ENCODE data around the gene FAM177A1.
A peak's percentile ranks its signal among the peaks of the same experiment; 100 is the strongest.
"Not testable (repeated sequence)": the region's sequence is repeated elsewhere in the genome, so short reads cannot be mapped to it uniquely, and the experiment has no call there.

FAM177A1 gene

DNA sequence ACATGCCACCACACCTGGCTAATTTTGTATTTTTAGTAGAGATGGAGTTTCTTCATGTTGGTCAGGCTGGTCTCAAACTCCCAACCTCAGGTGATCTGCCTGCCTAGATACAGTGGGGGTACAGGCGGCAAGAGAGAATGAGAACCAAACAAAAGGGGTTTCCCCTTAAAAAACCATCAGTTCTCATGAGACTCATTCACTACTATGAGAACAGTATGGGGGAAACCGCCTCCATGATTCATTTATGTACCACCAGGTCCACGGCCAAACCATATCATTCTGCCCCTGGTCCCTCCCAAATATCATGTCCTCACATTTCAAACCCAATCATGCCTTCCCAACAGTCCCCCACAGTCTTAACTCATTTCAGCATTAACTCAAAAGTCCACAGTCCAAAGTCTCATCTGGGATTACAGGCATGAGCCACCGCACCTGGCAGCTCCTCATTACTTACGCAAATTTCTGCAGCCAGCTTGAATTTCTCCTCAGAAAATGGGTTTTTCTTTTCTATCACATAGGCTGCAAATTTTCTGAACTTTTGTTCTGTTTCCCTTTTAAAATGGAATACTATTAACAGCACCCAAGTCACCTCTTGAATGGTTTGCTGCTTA, 11.0 kb upstream of the FAM177A1 start:
- not testable (repeated sequence) for H3K9me3 ChIP-seq (ENCODE audit: control insufficient read depth in 5 of 5, low read length in 5 of 5); H3K27ac ChIP-seq (ENCODE audit: low read depth, low read length); H3K4me1 ChIP-seq (ENCODE audit: control insufficient read depth in 5 of 5, insufficient read depth in 5 of 5, low read length in 5 of 5); H3K27me3 ChIP-seq (ENCODE audit: control insufficient read depth in 5 of 5, insufficient read depth in 4 of 5, low read length in 5 of 5); H3K9ac ChIP-seq (ENCODE audit: low read length in 5 of 5); H3K4me3 ChIP-seq (ENCODE audit: low read depth in 1 of 5, low read length in 5 of 5)
- peaks cover 0 to 21% (median 15%) of the 10 kb centered on the region in 5 donors for H3K36me3 ChIP-seq (ENCODE audit: control insufficient read depth in 5 of 5, insufficient read depth in 5 of 5, low read length in 5 of 5)

DNA sequence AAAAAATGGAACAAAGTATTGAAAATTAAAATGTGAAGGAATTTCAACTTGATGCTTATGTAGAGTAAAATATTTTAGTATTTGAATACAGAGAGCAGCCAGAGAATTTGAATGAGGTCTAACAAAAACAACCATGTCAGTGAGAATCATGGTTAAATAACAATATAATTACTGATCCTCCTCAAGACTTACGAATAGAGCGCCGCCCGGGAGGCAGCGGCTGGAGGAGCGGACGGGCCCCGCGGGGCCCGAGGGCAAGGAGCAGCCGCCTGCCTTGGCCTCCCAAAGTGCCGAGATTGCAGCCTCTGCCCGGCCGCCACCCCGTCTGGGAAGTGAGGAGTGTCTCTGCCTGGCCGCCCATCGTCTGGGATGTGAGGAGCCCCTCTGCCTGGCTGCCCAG, 7.8 kb upstream of the FAM177A1 start:
- not testable (repeated sequence) for H3K36me3 ChIP-seq (ENCODE audit: control insufficient read depth in 5 of 5, insufficient read depth in 5 of 5, low read length in 5 of 5); H3K9me3 ChIP-seq (ENCODE audit: control insufficient read depth in 5 of 5, low read length in 5 of 5); H3K27ac ChIP-seq (ENCODE audit: low read depth, low read length); H3K4me3 ChIP-seq (ENCODE audit: low read depth in 1 of 5, low read length in 5 of 5); H3K4me1 ChIP-seq (ENCODE audit: control insufficient read depth in 5 of 5, insufficient read depth in 5 of 5, low read length in 5 of 5); H3K9ac ChIP-seq (ENCODE audit: low read length in 5 of 5); H3K27me3 ChIP-seq (ENCODE audit: control insufficient read depth in 5 of 5, insufficient read depth in 4 of 5, low read length in 5 of 5)

DNA sequence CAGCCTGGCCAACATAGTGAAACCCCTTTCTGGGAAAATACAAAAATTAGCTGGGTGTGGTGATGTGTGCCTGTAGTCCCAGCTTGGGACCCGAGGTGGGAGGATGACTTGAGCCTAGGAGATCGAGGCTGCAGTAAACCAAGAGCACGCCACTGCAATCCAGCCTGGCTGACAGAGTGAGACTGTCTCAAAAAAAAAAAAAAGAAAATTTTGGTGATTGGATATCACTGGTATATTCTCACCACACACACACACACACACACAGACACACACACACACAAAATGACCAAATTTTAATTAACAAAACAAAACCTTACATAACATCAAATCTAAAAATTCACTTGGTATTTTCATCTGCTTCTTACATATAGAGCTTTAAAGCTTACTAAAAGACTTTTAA, 3.4 kb upstream of the FAM177A1 start:
- H3K36me3 ChIP-seq (ENCODE audit: control insufficient read depth in 5 of 5, insufficient read depth in 5 of 5, low read length in 5 of 5): no peaks in the 10 kb centered on the region
- H3K9me3 ChIP-seq (ENCODE audit: control insufficient read depth in 5 of 5, low read length in 5 of 5): no peaks in the 10 kb centered on the region
- H3K27me3 ChIP-seq (ENCODE audit: control insufficient read depth in 5 of 5, insufficient read depth in 4 of 5, low read length in 5 of 5): no peaks in the 10 kb centered on the region
- H3K4me3 ChIP-seq (ENCODE audit: low read depth in 1 of 5, low read length in 5 of 5): no peak overlapping the region
- no peak overlapping the region for H3K9ac ChIP-seq (ENCODE audit: low read length in 5 of 5)
- H3K27ac ChIP-seq (ENCODE audit: low read depth, low read length): no peak overlapping the region
- peaks cover 0 to 19% (median 15%) of the 10 kb centered on the region in 5 donors for H3K4me1 ChIP-seq (ENCODE audit: control insufficient read depth in 5 of 5, insufficient read depth in 5 of 5, low read length in 5 of 5)

DNA sequence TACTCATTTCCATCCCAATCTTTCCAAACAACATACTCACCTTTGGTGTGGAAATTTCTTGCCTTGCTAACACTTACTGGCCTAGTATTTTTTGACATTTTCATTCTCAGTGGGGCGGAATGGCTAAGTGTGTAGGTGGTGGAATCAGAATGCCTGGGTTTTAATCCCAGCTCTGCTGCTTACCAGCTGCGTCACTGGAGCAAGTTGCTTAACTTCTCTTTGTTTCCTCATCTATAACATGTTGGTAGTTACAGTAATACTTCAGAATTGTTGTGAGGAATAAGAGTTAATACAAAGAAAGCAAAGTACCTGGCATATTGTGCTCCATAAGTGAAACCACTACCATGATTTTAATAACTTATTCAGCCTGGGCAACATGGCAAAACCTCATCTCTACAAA, 3.0 kb upstream of the FAM177A1 start:
- Histone ChIP-seq H3K4me3 (ENCODE audit: low read depth in 1 of 5, low read length in 5 of 5) (no peak overlapping the region), H3K36me3 (ENCODE audit: control insufficient read depth in 5 of 5, insufficient read depth in 5 of 5, low read length in 5 of 5) (peaks cover 0 to 3% (median 0%) of the 10 kb centered on the region in 5 donors), H3K27ac (ENCODE audit: low read depth, low read length) (no peak overlapping the region), H3K9ac (ENCODE audit: low read length in 5 of 5) (no peak overlapping the region), H3K27me3 (ENCODE audit: control insufficient read depth in 5 of 5, insufficient read depth in 4 of 5, low read length in 5 of 5) (no peaks in the 10 kb centered on the region), H3K9me3 (ENCODE audit: control insufficient read depth in 5 of 5, low read length in 5 of 5) (no peaks in the 10 kb centered on the region), H3K4me1 (ENCODE audit: control insufficient read depth in 5 of 5, insufficient read depth in 5 of 5, low read length in 5 of 5) (peaks cover 0 to 22% (median 16%) of the 10 kb centered on the region in 5 donors)

DNA sequence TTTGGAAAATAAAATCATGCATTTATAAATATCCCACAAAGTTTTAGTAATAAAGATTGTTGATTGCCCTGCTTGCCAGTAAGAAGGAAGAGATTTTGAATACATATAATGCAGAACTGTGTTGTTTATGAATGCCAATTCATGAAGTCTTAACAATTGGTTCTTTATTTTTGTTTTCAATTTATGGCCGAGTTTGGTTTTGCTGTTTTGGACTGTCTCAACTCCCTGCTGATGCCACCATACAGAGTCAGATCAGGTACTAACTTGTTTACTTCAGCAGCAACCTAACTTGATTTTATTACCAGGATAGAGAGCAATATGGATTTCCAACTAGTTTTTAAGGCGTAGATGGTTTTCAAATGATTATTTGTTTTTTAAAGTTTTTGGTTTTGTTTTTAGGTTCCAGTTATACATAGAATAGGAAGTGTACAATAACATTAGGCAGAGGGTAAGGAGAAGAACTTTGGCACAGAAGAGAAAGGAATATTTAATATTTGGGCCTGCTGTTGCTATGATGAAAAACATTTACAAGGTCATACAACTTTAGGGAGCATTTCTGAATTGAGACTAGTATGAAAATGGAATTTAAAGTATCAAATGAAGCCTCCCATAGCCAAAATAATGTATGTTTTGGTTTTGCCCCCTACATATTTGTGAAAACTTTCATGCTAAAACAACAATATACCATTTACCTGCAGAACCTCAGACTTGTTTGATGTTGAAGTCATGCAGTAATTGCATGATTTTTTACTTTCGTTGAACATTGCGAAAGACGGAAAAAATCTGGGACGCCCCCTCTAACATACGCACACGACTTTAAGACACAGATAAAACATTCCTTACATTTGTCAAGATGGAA, 904 bp upstream of the FAM177A1 start:
- no peaks in the 10 kb centered on the region for H3K27me3 ChIP-seq (ENCODE audit: control insufficient read depth in 5 of 5, insufficient read depth in 4 of 5, low read length in 5 of 5)
- peak overlapping the region; percentile 6 to 97 (median 92) for H3K9ac ChIP-seq (ENCODE audit: low read length in 5 of 5)
- H3K4me3 ChIP-seq (ENCODE audit: low read depth in 1 of 5, low read length in 5 of 5): peak overlapping the region; percentile 76 to 91 (median 86)
- H3K9me3 ChIP-seq (ENCODE audit: control insufficient read depth in 5 of 5, low read length in 5 of 5): no peaks in the 10 kb centered on the region
- peak overlapping the region; percentile 96 for H3K27ac ChIP-seq (ENCODE audit: low read depth, low read length)
- H3K36me3 ChIP-seq (ENCODE audit: control insufficient read depth in 5 of 5, insufficient read depth in 5 of 5, low read length in 5 of 5): peaks cover 0 to 3% (median 0%) of the 10 kb centered on the region in 5 donors
- peaks cover 0 to 23% (median 17%) of the 10 kb centered on the region in 5 donors for H3K4me1 ChIP-seq (ENCODE audit: control insufficient read depth in 5 of 5, insufficient read depth in 5 of 5, low read length in 5 of 5)

DNA sequence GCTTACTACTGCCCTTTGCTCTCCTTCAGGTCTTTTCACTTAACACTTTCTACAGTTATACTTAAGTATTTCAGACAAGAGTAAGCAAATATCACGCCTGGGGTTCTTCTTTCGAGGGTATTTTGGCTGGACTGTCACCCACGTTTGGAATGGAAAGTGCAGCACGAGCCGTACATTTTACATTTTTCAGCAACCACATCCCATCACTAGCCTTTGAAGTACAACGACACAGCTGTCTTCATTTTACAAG, 349 bp upstream of the FAM177A1 start:
- H3K27me3 ChIP-seq (ENCODE audit: control insufficient read depth in 5 of 5, insufficient read depth in 4 of 5, low read length in 5 of 5): no peaks in the 10 kb centered on the region
- H3K36me3 ChIP-seq (ENCODE audit: control insufficient read depth in 5 of 5, insufficient read depth in 5 of 5, low read length in 5 of 5): peaks cover 0 to 3% (median 0%) of the 10 kb centered on the region in 5 donors
- H3K4me1 ChIP-seq (ENCODE audit: control insufficient read depth in 5 of 5, insufficient read depth in 5 of 5, low read length in 5 of 5): peaks cover 0 to 27% (median 19%) of the 10 kb centered on the region in 5 donors
- H3K4me3 ChIP-seq (ENCODE audit: low read depth in 1 of 5, low read length in 5 of 5): peak overlapping the region; percentile 76 to 91 (median 86)
- peak overlapping the region; percentile 6 to 97 (median 92) for H3K9ac ChIP-seq (ENCODE audit: low read length in 5 of 5)
- no peaks in the 10 kb centered on the region for H3K9me3 ChIP-seq (ENCODE audit: control insufficient read depth in 5 of 5, low read length in 5 of 5)
- H3K27ac ChIP-seq (ENCODE audit: low read depth, low read length): peak overlapping the region; percentile 96

DNA sequence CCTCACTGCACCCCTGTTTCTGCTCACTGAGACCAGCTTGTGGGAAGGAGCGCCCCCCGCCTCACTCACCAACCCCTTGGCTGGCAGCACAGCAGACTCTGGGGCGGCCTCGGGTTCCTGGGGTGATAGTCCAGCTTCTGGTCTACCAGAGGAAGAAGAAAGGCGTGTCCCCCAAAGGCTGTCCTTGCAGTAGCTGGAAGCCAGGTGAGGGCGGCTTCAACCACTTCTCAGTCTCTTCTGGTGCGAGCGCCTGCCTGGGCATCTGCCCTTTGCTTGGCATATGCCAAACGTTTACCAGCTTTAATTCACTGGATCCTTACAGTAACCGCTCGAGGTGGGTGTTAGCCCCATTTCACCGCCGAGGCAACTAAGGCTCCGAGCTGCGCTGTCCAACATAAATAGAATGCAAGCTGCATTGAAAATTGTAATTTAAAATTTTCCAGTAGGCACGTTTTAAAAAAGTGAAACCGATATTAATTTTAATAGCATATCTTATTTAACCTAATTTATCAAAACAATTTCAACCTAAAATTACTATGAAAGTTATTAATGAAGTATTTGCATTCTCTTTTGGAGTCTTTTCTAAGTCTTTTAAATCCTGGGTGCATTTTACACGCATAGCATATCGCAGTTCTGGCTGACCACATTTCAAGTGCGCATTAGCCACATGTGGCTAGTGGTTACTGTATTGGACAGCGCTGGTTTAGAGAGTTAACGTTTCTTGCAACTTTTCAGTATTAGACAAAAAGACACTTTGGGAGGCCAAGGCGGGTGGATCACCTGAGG, 872 bp downstream of the FAM177A1 start:
- peaks cover 0 to 3% (median 0%) of the 10 kb centered on the region in 5 donors for H3K36me3 ChIP-seq (ENCODE audit: control insufficient read depth in 5 of 5, insufficient read depth in 5 of 5, low read length in 5 of 5)
- H3K9me3 ChIP-seq (ENCODE audit: control insufficient read depth in 5 of 5, low read length in 5 of 5): no peaks in the 10 kb centered on the region
- H3K27ac ChIP-seq (ENCODE audit: low read depth, low read length): peak overlapping the region; percentile 96
- peak overlapping the region; percentile 38 to 96 (median 95) for H3K9ac ChIP-seq (ENCODE audit: low read length in 5 of 5)
- H3K27me3 ChIP-seq (ENCODE audit: control insufficient read depth in 5 of 5, insufficient read depth in 4 of 5, low read length in 5 of 5): no peaks in the 10 kb centered on the region
- H3K4me3 ChIP-seq (ENCODE audit: low read depth in 1 of 5, low read length in 5 of 5): peak overlapping the region; percentile 86 to 92 (median 89)
- H3K4me1 ChIP-seq (ENCODE audit: control insufficient read depth in 5 of 5, insufficient read depth in 5 of 5, low read length in 5 of 5): peaks cover 0 to 29% (median 20%) of the 10 kb centered on the region in 5 donors

DNA sequence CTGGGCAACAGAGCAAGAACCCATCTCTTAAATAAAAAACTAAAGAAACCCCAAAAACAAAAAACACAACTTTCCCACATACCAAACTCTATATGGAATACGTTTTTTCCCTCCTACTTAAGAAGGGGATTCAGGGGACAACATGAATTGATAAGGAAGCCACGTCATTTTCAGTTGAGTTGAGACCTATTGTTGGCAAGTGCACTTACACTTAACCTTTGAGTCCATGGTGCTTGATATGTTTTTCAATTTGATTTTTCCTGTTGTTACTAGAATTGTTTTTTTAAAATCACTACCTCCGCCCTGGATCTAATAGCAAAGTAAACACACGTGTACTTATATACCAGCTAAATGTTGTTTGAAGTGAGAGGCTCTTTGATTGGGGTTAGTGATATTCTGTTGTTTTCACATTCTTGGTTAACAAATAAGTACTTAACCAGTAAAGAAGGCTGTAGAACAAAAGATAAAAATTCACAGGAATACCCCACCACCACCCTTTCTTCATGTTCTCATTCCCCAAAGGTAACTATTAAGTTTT, 2.0 kb downstream of the FAM177A1 start:
- Histone ChIP-seq H3K9ac (ENCODE audit: low read length in 5 of 5) (no peak overlapping the region), H3K27ac (ENCODE audit: low read depth, low read length) (no peak overlapping the region), H3K4me3 (ENCODE audit: low read depth in 1 of 5, low read length in 5 of 5) (peak overlapping the region in 1 of 5 donors; percentile 11)

DNA sequence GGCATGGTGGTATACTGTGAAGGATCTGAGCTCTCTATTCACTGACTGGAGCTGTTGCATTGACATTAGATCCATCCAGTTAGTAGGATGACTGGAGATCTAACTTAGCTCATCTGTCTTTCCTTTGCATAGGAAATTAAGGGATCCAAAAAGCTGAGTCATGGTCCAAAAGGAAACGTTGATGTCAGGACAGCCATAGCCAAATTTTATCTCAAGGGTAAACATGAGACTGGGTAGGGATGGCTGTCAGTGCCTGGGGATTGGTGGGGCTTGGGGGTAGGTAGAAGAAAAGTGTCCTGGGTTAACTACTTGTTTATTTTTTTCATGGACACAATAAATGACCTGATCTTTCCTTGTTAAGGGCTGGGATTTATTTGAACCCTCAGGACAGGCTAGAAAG, 4.6 kb downstream of the FAM177A1 start:
- H3K27ac ChIP-seq (ENCODE audit: low read depth, low read length): no peak overlapping the region
- no peaks in the 10 kb centered on the region for H3K27me3 ChIP-seq (ENCODE audit: control insufficient read depth in 5 of 5, insufficient read depth in 4 of 5, low read length in 5 of 5)
- no peak overlapping the region for H3K9ac ChIP-seq (ENCODE audit: low read length in 5 of 5)
- peaks cover 0 to 22% (median 15%) of the 10 kb centered on the region in 5 donors for H3K4me1 ChIP-seq (ENCODE audit: control insufficient read depth in 5 of 5, insufficient read depth in 5 of 5, low read length in 5 of 5)
- H3K36me3 ChIP-seq (ENCODE audit: control insufficient read depth in 5 of 5, insufficient read depth in 5 of 5, low read length in 5 of 5): peaks cover 3 to 17% (median 10%) of the 10 kb centered on the region in 5 donors
- no peaks in the 10 kb centered on the region for H3K9me3 ChIP-seq (ENCODE audit: control insufficient read depth in 5 of 5, low read length in 5 of 5)
- no peak overlapping the region for H3K4me3 ChIP-seq (ENCODE audit: low read depth in 1 of 5, low read length in 5 of 5)

More for the DNA sequence above, 2.0 kb downstream of the FAM177A1 start:
- Histone ChIP-seq H3K27me3 (ENCODE audit: control insufficient read depth in 5 of 5, insufficient read depth in 4 of 5, low read length in 5 of 5) (no peaks in the 10 kb centered on the region), H3K4me1 (ENCODE audit: control insufficient read depth in 5 of 5, insufficient read depth in 5 of 5, low read length in 5 of 5) (peaks cover 0 to 29% (median 20%) of the 10 kb centered on the region in 5 donors), H3K36me3 (ENCODE audit: control insufficient read depth in 5 of 5, insufficient read depth in 5 of 5, low read length in 5 of 5) (peaks cover 0 to 6% (median 2%) of the 10 kb centered on the region in 5 donors), H3K9me3 (ENCODE audit: control insufficient read depth in 5 of 5, low read length in 5 of 5) (no peaks in the 10 kb centered on the region)
